PFSK-1 (cell line): ENCODE data around the gene GAL3ST2.

Experiments
- FOXP2 ChIP-seq: optimal IDR thresholded peaks from 2 replicates; pipeline ENCODE3; 2011; ENCODE audit warnings: borderline replicate concordance, control low read depth, inconsistent platforms; ENCODE audit not compliant: insufficient read depth; ENCODE audit errors: extremely low read length, extremely low read depth
- POLR2AphosphoS5 ChIP-seq: IDR thresholded peaks from 2 replicates; pipeline ENCODE4 v1.6.1; 2012; ENCODE audit warnings: low read depth, mild to moderate bottlenecking, control low read depth, low read length, moderate library complexity
- REST ChIP-seq, 2 experiments: IDR thresholded peaks; 2 replicates each; pipeline versions ENCODE4 v1.6.1 to v1.8.0; 2011 to 2012; ENCODE audit warnings: low read depth in 2 of 2, low read length in 2 of 2, control low read depth in 1 of 2, inconsistent platforms in 1 of 2, mild to moderate bottlenecking in 1 of 2, moderate library complexity in 1 of 2; ENCODE audit not compliant: insufficient read depth in 1 of 2

- TF ChIP-seq FOXP2 (no peak), REST (IDR thresholded peaks at IDR 0.05; ENCODE audit: insufficient read depth in 1 of 2, low read depth in 2 of 2, low read length in 2 of 2) (no peak), POLR2AphosphoS5 (no peak)
Observed at GRCh38 chr2:241739177-241739576, 37.4 kb upstream of the GAL3ST2 start.
